Left lung (tissue), 10 donors: ENCODE measurements around the gene CACNA1A. TPM values are rescaled to one million over a fixed set of nuclear protein-coding genes. Genes with fewer than 3 reads are reported as not detected.

ENCODE experiments used
- ATAC-seq: fragments of 200-7000 bp; cut with Tn5 transposase; one replicate; pipeline ENCODE4 v1.9.1; 2020; ENCODE audit warnings: moderate library complexity
- DNase-seq, 4 donors: peaks; one replicate each; pipeline ENCODE4 v3.0.0-alpha.2; 2013 to 2020
- H3K27ac ChIP-seq, 2 donors: fragments of 200-600 bp; sonication (generic) in 1 of 2; one replicate each; pipeline versions ENCODE4 v1.5.0 to v1.8.0; 2020 to 2021
- H3K27me3 ChIP-seq, 2 donors: fragments of 200-600 bp; sonication (generic) in 1 of 2; one replicate each; pipeline versions ENCODE4 v1.5.0 to v1.8.0; 2020 to 2021
- H3K36me3 ChIP-seq, 2 donors: fragments of 200-600 bp; sonication (generic) in 1 of 2; one replicate each; pipeline versions ENCODE4 v1.5.0 to v1.8.0; 2020 to 2021
- H3K4me1 ChIP-seq, 2 donors: fragments of 200-600 bp; one replicate each; pipeline ENCODE4 v1.8.0; 2021
- H3K4me3 ChIP-seq, 2 donors: fragments of 200-600 bp; sonication (generic) in 1 of 2; one replicate each; pipeline versions ENCODE4 v1.5.0 to v1.8.0; 2020 to 2021; ENCODE audit warnings: mild to moderate bottlenecking in 1 of 2
- H3K9me3 ChIP-seq, 2 donors: fragments of 200-600 bp; sonication (generic) in 1 of 2; one replicate each; pipeline versions ENCODE4 v1.5.0 to v1.8.0; 2020 to 2021
- intact Hi-C, 2 donors: fragments of 100-400 bp; cut with DNase I; formaldehyde crosslinking; loops; one replicate each; pipeline versions ENCODE4 v1.11.2 to v1.14.2; 2022
- polyA plus RNA-seq, 6 donors: library from polyadenylated mRNA; unstranded; fragments of 120-200 nt; gene quantifications; one replicate each; pipeline ENCODE4 v1.2.1, GENCODE V29; 2013; ENCODE audit not compliant: insufficient read length in 6 of 6
- total RNA-seq, 2 donors: library from RNA; stranded (reverse); fragmentation: NEBNext Ultra II Directional; extraction: Animal tissue kit (Norgen Biotek cat#: 25700); gene quantifications; one replicate each; pipeline ENCODE4 v1.2.1, GENCODE V29; 2021
- TF ChIP-seq, protein P1 (sequence below), 2 donors: fragments of 200-600 bp; sonication (generic) in 1 of 2; IDR thresholded peaks; one replicate each; pipeline versions ENCODE4 v1.5.0 to v1.8.0; 2021; ENCODE audit warnings: antibody characterized with exemption in 2 of 2
- donor health status: DM: no; HTN: yes; CAD: no.
- donor health status: DM: no; HTN: no; CAD: no.

Gene CACNA1A
- total and polyA plus RNA-seq, 8 donors, result 0.20 to 5.4 (median 3.9) TPM

DNA sequence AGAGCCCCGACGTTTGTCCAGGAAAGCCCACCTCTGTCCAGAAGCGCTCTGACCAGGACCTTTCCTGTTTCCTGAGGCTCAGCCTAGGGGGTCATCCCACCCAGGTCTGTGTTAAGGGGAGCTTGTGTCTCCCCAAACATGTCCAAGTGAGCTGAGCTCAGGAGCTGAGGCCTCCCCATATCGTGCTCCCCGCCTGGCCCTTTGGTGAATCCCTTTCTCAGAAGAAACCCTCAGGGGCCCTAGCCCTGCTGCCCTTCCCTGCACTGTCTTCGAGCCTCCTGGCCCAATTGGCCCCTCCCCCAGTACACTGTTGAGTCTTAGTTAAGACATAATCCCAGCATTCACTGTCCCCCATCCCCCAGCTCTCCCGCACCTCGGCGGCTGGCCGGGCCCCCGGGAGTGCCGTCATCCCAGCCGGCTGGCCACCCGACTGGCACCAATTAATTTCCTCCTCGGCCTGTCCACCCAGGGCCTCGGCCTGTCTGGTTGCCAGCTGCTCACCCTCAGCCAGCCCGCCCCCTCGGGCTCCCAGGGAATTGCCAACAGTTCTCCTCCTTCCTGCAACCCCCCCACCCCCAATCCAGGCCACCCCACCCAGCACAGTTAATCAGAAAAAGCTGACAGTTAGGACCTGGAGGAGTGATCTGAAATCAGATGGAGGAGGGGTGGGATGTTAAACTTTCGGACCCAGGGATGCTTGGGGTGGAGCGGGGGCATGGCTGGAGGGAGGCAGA, 342.5 kb downstream of the CACNA1A start:
- TF ChIP-seq, protein P1, sequence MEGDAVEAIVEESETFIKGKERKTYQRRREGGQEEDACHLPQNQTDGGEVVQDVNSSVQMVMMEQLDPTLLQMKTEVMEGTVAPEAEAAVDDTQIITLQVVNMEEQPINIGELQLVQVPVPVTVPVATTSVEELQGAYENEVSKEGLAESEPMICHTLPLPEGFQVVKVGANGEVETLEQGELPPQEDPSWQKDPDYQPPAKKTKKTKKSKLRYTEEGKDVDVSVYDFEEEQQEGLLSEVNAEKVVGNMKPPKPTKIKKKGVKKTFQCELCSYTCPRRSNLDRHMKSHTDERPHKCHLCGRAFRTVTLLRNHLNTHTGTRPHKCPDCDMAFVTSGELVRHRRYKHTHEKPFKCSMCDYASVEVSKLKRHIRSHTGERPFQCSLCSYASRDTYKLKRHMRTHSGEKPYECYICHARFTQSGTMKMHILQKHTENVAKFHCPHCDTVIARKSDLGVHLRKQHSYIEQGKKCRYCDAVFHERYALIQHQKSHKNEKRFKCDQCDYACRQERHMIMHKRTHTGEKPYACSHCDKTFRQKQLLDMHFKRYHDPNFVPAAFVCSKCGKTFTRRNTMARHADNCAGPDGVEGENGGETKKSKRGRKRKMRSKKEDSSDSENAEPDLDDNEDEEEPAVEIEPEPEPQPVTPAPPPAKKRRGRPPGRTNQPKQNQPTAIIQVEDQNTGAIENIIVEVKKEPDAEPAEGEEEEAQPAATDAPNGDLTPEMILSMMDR (IDR thresholded peaks at IDR 0.05), result no peak
- DNase-seq, result peak; percentile 78 to 91 (median 87)
- peak; percentile 45 for ATAC-seq
- Histone ChIP-seq H3K4me3 (peak overlapping the region; percentile 17 to 41), H3K36me3 (no peaks in the 10 kb centered on the region), H3K27ac (peak overlapping the region; percentile 96 to 97), H3K9me3 (no peaks in the 10 kb centered on the region), H3K27me3 (no peaks in the 10 kb centered on the region), H3K4me1 (peaks cover 35 to 87% of the 10 kb centered on the region in 2 donors)
- intact Hi-C loops, result no loop called here

DNA sequence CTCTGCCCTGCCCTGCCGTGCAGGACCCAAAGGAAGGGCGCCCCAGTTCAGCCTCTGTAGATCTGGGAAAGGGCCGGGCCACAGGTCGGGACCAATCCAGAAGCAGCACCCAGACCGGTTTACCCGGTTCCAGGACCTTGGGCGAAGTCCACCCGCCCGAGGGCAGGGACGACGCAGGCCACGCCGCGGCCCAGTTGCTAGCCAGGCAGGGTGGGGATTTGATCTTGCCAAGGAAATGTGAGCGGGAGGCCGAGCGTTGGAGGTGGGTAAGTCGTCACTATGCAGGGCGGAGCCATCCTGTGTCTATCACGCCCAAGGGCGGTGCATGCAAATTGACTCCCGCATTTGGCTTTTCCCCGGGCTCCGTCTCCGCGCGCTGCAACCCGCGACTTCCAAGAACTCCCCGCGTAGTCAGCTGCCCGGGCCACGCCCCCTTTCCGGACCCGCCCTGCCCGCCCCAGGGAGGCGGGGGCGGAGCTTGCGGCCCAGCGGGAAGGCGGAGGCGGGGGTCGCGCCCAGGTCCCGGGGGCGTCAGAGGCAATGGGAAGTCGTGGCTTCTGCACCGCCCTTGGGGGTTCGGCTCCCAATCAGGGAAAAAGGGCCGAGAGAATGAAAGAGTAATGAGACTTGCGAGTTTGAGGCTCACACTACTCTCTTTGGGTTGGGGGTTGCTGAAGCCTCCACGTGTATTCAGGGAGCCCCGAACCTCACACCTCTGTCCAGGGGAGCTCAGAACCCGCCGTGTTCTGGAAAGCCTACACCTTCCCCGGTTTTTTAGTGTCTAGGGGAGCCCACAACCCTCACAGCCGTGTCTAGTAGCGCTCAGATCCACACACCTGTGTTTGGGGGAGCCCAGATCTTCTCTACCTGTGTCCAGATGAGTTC, 343.3 kb downstream of the CACNA1A start:
- intact Hi-C loops, result no loop called here
- peak; percentile 86 for ATAC-seq
- no peaks in the 10 kb centered on the region for H3K27me3 ChIP-seq
- TF ChIP-seq, protein P1 (IDR thresholded peaks at IDR 0.05), result peak in 1 of 2 donors; percentile 10
- H3K36me3 ChIP-seq, result no peaks in the 10 kb centered on the region
- peak; percentile 96 to 99 (median 99) for DNase-seq
- H3K27ac ChIP-seq, result peak overlapping the region; percentile 96 to 97
- peak overlapping the region; percentile 17 to 41 for H3K4me3 ChIP-seq
- H3K4me1 ChIP-seq, result peaks cover 35 to 79% of the 10 kb centered on the region in 2 donors
- H3K9me3 ChIP-seq, result no peaks in the 10 kb centered on the region

DNA sequence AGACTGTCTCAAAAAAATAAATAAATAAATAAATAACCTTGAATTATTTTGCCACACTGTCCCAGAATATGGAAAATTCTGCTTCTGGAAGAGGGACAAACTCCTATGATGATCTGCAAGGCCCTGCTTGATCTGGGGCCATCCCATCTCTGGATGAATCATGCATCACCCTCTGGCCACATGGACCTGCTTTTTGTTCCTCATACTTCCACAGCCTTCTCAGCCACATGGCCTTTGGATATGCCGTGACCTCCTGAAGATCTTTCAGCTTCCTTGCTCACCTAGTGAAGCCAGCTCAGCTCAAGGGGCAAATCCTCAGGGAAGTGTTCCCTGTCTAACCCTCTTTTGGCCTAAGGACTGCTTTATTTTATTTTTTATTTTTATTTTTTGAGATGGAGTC, 345.7 kb downstream of the CACNA1A start:
- no peaks in the 10 kb centered on the region for H3K9me3 ChIP-seq
- ATAC-seq (no peak), DNase-seq (no peak)
- no peak overlapping the region for H3K4me3 ChIP-seq
- no peaks in the 10 kb centered on the region for H3K36me3 ChIP-seq
- intact Hi-C loops, result no loop called here
- peak overlapping the region in 1 of 2 donors; percentile 97 for H3K27ac ChIP-seq
- no peaks in the 10 kb centered on the region for H3K27me3 ChIP-seq
- peaks cover 28 to 79% of the 10 kb centered on the region in 2 donors for H3K4me1 ChIP-seq
- TF ChIP-seq, protein P1 (IDR thresholded peaks at IDR 0.05), result no peak

DNA sequence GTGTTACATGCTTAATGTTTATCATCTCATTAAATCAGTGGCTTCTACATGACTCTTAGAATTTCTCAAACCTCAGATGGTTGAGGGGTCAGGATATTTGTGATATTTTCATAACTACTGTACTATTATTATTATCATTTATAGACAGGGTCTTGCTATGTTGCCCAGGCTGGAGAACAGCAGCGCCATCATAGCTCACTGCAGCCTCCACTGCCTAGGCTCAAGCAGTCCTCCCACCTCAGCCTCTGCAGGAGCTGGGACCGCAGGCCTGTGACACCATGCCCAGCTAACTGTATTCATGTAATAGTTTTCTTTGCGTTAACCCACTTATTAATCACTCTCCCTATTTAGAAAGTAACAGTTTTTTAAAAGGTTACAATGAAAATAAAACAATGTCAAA, 346.6 kb downstream of the CACNA1A start:
- intact Hi-C loops, result no loop called here
- Histone ChIP-seq H3K36me3 (no peaks in the 10 kb centered on the region), H3K4me1 (peaks cover 27 to 73% of the 10 kb centered on the region in 2 donors), H3K27ac (no peak overlapping the region), H3K27me3 (no peaks in the 10 kb centered on the region), H3K4me3 (no peak overlapping the region), H3K9me3 (no peaks in the 10 kb centered on the region)
- no peak for ATAC-seq
- TF ChIP-seq, protein P1 (IDR thresholded peaks at IDR 0.05), result no peak
- DNase-seq, result no peak
